Lower lobe of right lung (tissue), 2 donors: Measurements from ENCODE around the gene NNT. TPM values are rescaled to one million over a fixed set of nuclear protein-coding genes. Genes with fewer than 3 reads are reported as not detected.

Source experiments
- ATAC-seq, 2 donors: fragments of 200-7000 bp; cut with Tn5 transposase; one replicate each; pipeline ENCODE4 v1.9.1; 2020 to 2022; ENCODE audit warnings: mild to moderate bottlenecking in 2 of 2, moderate library complexity in 2 of 2
- DNase-seq: peaks from one replicate; pipeline ENCODE4 v3.0.0-alpha.2; 2020
- H3K27ac ChIP-seq: fragments of 200-600 bp; one replicate; pipeline ENCODE4 v1.8.0; 2022
- H3K27me3 ChIP-seq: fragments of 200-600 bp; one replicate; pipeline ENCODE4 v1.8.0; 2022; ENCODE audit warnings: low read depth
- H3K36me3 ChIP-seq: fragments of 200-600 bp; one replicate; pipeline ENCODE4 v1.8.0; 2022; ENCODE audit warnings: mild to moderate bottlenecking
- H3K4me1 ChIP-seq: fragments of 200-600 bp; one replicate; pipeline ENCODE4 v1.8.0; 2022
- H3K4me3 ChIP-seq: fragments of 200-600 bp; one replicate; pipeline ENCODE4 v1.8.0; 2022; ENCODE audit warnings: mild to moderate bottlenecking
- H3K9me3 ChIP-seq: fragments of 200-600 bp; one replicate; pipeline ENCODE4 v1.8.0; 2022
- CTCF ChIP-seq: fragments of 200-600 bp; IDR thresholded peaks from one replicate; pipeline ENCODE4 v1.8.0; 2022; ENCODE audit warnings: antibody characterized with exemption, mild to moderate bottlenecking
- intact Hi-C: fragments of 100-400 bp; cut with DNase I; formaldehyde crosslinking; loops from one replicate; pipeline ENCODE4 v1.11.0; 2022
- total RNA-seq: library from RNA; stranded (reverse); fragmentation: NEBNext Ultra II Directional; extraction: Animal tissue kit (Norgen Biotek cat#: 25700); gene quantifications from one replicate; pipeline ENCODE4 v1.2.1, GENCODE V29; 2021
- donor health status: DM: no; HTN: yes; CAD: no; lungs with severe emphysema.

NNT gene
- total RNA-seq, 1 donor from 2014 or later = 70.9 TPM

DNA sequence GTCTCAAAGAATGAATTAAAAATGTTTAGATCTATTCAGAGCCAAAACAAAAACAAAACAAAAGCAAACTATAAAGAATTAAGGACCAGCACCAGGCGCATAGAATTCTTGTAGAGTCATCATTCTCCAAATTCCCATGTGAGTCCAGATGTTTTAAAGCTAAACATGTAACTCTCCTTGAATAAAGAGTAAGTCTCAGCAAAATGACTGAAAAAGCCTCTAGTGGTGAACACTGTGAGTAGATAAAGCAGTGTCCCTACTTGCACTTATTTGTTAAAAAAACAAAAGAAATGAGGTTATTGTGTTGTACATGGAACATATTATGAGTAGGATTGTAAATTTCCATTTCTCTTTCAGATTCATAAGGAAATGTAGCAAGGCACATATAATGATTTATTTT is 44.0 kb downstream of the NNT start:
- H3K27me3 ChIP-seq = no peaks in the 10 kb centered on the region
- intact Hi-C loops = no loop called here
- ATAC-seq (no peak), DNase-seq (no peak)
- H3K4me3 ChIP-seq = no peak overlapping the region
- TF ChIP-seq CTCF = no peak
- H3K36me3 ChIP-seq = peaks cover 72% of the 10 kb centered on the region
- H3K9me3 ChIP-seq = no peaks in the 10 kb centered on the region
- H3K4me1 ChIP-seq = peaks cover 4% of the 10 kb centered on the region
- no peak overlapping the region for H3K27ac ChIP-seq

DNA sequence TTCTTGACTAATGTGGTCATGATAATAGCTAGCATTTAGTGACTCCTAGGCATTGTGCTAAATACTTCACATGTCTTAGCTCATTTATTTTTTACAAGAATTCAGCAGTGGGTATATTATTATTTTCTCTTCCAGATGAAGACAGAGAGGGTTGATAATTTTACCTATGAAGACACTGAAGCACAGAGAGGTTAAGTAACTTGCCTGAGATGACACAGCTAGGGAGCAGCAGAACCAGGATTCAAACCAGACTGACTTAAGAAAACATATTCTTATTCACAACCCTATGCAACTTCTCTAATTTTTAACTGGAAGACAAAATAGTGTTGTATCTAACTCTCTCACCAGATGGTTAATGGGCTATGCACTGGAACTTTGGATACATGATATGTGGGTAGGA is 44.8 kb downstream of the NNT start:
- Histone ChIP-seq H3K36me3 (peaks cover 80% of the 10 kb centered on the region), H3K4me3 (no peak overlapping the region), H3K27ac (no peak overlapping the region), H3K4me1 (no peaks in the 10 kb centered on the region), H3K27me3 (no peaks in the 10 kb centered on the region), H3K9me3 (no peaks in the 10 kb centered on the region)
- no peak for ATAC-seq
- intact Hi-C loops = no loop called here
- no peak for DNase-seq
- no peak for TF ChIP-seq CTCF

- Histone ChIP-seq H3K27me3 (no peaks in the 10 kb centered on the region), H3K9me3 (no peaks in the 10 kb centered on the region), H3K27ac (no peak overlapping the region), H3K36me3 (peaks cover 88% of the 10 kb centered on the region), H3K4me3 (no peak overlapping the region), H3K4me1 (no peaks in the 10 kb centered on the region)
- no peak for ATAC-seq
- intact Hi-C loops = no loop called here
- TF ChIP-seq CTCF = no peak
- DNase-seq = no peak
These were observed 45.6 kb downstream of the NNT start for GRCh38 chr5:43648499-43649124.

DNA sequence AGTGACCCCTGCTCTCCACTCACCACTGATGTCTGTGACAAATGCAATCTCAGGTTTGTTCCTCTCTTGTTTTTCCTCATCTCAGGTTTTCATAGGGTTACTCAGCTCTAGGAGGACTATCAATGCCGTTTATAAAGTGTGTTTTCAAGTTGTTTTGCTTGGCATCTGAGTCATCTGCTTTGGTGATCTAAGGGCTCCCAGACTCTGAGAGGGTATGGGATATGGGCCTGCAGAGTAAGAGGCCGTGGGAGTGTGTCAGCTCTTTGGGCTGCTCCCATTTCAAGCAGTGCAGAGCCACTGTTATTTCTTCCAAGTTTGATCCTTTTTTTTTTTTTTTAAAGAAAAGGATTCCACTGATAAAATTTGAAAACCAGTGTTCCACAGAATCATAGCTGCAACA is 46.3 kb downstream of the NNT start:
- Histone ChIP-seq H3K9me3 (no peaks in the 10 kb centered on the region), H3K4me3 (no peak overlapping the region), H3K4me1 (no peaks in the 10 kb centered on the region), H3K36me3 (peaks cover 95% of the 10 kb centered on the region), H3K27me3 (no peaks in the 10 kb centered on the region), H3K27ac (no peak overlapping the region)
- DNase-seq (no peak), ATAC-seq (no peak)
- intact Hi-C loops = no loop called here
- no peak for TF ChIP-seq CTCF

DNA sequence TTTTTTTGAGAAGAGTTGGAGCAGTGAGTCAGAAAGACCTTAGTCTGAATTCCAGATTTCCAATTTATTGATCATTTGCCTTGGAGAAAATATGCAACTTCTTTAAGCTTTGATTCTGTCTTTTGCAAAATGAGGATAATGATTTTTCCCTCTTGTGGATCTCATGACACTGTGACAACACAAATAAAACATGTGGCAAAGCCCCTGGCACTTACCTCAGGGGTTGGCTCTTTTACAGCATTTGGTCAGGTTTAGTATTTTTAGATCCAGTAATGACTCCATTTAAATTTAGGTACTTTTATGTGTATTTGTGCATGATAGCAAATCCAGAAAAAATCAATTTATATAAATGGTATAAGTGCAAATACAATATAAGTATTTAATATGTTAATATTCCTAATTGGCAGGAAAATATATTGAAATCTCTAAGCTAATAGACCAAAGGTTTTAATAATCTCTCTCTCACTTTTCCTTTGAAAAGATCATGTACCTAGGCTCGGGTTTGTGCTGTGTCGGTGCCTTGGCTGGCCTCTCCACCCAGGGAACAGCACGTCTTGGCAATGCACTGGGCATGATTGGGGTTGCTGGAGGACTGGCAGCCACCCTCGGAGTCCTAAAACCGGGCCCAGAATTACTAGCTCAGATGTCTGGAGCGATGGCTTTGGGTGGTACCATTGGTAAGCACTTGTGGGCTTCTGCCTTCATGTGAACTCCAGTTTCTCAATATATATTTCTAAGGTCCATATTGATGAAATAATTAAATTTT is 49.7 kb downstream of the NNT start:
- ATAC-seq (no peak), DNase-seq (no peak)
- intact Hi-C loops = no loop called here
- Histone ChIP-seq H3K27me3 (no peaks in the 10 kb centered on the region), H3K4me1 (no peaks in the 10 kb centered on the region), H3K4me3 (no peak overlapping the region), H3K27ac (no peak overlapping the region), H3K9me3 (no peaks in the 10 kb centered on the region), H3K36me3 (peaks cover 95% of the 10 kb centered on the region)
- no peak for TF ChIP-seq CTCF
